HL-60/S4 (cell line): ENCODE results near the gene ATP5PO.
"Not testable (repeated sequence)": the region's sequence is repeated elsewhere in the genome, so short reads cannot be mapped to it uniquely, and the experiment has no call there.

ENCODE experiments used
- in situ Hi-C: fragments of 300-500 bp; cut with MboI; formaldehyde crosslinking; loops from 2 replicates; pipeline ENCODE4 v1.14.3; 2022; ENCODE audit warnings: low sequenced_read_pairs

ATP5PO gene

DNA sequence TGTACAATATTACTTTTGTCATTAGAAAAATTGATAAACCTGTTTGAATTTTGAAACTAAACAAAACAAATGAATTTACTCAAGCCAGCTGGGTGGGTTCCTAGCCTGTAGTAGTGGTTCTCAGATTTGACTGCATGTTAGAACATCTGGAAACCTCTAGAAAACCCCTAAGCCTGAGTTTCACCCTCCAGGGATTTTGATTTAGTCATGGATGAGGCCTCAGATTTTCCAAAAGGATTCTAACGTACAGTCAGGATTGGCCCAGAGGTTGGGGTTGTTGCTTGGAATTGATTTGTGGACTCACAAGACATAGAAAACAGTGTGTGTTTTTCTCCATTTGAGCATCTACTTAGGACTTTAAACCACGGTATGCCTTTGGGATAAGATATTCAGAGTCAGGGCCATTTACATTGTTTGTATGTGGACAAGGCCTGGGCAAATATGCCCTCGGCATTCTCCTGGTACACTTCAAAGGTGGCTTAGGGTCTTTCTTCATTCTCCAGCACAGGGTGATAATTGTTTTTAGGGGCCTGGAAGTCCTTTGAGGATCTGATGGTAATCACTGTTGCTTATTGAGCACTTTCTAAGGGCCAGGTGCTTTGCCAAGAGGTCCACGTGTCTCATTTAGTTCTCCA, 42.6 kb downstream of the ATP5PO start:
- in situ Hi-C loops: no loop called here

DNA sequence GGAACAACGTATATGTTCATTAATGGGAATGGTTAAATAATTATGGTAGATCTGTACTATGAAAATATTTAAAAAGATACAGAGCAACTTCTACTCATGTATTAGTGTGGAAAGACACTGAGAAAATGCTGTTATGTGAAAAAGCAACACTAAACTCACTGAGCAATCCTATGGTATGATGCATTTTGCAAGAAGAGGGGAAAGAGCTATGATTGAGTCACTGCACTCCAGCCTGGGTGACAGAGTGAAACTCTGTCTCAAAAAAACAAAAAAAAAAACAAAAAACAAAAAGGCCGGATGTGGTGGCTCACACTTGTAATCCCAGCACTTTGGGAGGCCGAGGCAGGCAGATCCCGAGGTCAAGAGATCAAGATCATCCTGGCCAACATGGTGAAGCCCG, 44.4 kb downstream of the ATP5PO start:
- in situ Hi-C loops: no loop called here

DNA sequence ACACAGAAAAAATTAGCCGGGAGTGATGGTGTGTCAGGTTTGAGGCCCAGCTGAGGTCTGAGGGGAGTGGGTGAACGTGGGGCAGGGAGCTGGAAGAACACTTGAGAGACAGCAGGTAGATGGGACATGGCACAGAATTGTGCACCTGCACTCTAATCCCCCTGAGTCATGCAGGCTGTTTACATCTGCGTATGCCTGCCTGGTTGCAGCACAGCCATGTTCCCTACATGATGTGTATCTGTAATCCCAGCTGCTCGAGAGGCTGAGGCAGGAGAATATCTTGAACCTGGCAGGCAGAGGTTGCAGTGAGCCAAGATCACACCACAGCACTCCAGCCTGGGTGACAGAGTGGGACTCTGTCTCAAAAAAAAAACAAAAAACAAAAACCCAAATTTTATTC, 44.8 kb downstream of the ATP5PO start:
- in situ Hi-C loops: no loop called here

DNA sequence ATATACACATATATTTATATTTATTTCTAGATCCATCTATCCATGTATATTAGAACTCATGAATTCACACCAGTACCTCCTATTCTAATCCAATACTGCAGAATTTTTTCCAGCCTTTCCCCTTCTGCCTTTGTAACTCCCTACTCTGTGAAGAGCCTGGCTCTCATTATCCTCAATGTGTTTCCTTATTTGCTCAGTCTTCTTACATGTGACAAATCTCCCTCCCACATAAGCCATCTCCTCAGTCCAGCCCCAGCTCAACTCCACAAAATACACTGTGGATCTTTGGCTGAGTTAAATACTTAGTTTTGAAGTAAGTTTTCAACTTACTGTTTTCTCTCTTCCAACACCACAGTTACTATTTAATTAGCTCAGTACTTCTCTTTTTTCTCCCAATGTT, 45.7 kb downstream of the ATP5PO start:
- in situ Hi-C loops: no loop called here

DNA sequence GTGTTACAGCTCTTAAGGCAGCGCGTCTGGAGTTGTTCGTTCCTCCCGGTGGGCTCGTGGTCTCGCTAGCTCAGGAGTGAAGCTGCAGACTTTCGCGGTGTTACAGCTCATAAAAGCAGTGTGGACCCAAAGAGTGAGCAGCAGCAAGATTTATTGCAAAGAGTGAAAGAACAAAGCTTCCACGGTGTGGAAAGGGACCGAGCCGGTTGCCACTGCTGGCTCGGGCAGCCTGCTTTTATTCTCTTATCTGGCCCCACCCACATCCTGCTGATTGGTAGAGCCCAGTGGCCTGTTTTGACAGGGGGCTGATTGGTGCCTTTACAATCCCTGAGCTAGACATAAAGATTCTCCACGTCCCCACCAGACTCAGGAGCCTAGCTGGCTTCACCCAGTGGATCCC, 47.7 kb downstream of the ATP5PO start:
- in situ Hi-C loops: not testable (repeated sequence)

DNA sequence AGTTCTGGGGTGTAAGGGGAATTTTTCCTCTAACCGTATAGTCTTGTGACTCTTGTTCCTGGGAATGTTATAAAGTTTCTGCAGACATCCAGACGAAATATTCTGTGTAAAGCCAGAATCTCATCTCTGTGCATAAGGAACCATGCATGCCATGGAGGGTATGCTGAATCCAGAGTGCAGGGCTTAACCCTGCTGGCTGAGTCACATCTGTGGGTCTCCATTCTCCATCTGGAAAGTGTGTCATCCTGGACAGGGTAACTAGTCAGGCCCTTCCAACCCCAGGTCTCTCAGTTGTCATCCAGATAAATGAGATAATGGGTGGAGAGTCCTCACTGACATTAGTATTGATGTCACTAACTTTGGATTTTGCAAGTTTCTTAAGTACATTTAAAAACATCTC, 48.8 kb downstream of the ATP5PO start:
- in situ Hi-C loops: no loop called here

DNA sequence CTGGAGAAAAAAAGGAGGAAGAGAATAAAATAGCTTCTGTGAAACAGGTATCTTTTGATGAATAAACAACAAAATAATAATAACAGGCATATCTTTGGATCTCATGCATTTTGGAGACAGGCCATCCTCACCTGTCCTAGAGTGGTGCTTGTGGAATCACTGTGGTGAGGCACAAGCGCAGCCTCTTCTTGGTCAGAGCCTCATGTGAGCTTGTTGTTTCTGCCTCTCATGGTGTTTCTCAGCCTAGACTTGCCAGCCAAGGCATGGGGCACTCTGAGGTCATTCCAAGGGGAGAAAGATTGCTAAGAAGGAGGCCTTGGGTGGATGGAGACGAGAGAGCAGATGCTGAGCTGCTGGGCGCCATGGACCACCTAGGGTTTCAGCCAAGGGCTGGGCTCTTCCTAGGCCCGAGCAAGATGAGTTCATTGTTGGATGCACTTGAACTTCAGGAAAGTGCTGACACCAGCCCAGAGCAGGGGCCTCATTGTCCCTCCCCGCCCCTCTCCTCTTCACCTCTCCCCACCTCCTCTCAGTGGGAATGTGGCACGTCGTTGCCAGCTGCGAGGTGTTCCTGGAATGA, 49.5 kb downstream of the ATP5PO start:
- in situ Hi-C loops: no loop called here

DNA sequence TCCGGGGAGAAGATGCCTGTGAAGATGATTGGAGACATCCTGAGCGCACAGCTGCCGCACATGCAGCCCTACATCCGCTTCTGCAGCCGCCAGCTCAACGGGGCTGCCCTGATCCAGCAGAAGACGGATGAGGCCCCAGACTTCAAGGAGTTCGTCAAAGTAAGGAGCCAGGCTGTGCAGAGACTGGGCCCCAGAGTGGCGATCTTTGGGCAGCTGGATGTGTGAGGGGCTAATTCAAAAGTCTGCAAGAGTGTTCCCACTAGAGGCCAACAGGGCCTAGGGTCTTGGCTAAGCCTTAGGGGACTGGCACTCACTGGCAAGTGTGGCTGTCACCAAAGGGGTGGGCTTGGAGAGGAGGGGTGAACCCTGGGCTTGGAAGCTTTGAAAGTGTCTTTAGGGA, 50.4 kb downstream of the ATP5PO start:
- in situ Hi-C loops: no loop called here

DNA sequence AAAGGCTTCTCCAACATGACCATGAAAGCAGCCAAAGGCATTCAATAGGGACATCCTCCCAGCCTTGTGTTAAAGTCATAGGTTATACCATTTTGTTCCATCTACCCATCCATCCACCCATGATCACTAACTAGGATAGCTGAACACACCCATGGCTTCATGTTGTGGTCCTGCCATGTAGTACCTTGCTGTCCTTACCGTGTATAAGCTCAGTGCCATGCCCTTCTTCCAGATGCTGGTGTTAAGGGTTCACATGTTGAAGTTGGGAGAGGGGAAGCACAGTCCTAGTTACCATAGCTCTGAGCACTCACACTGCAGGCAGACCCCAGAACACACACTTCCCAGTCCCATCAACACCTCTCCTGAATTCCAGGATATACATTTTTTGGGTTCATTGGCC, 51.5 kb downstream of the ATP5PO start:
- in situ Hi-C loops: no loop called here

DNA sequence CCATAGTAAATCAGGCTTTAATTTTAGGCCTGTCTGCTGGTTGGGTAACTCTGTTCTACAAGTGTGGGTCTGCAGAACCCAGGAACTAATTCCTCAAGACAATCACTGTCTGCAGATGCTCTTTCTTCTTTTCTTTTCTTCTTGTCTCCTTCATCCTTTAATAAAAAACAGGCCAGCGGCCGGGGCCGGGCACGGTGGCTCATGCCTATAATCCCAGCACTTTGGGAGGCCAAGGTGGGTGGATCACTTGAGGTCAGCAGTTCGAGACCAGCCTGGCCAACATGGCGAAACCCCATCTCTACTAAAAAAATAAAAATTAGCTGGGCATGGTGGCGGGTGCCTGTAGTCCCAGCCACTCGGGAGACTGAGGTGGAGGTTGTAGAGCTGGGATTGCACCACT, 52.4 kb downstream of the ATP5PO start:
- in situ Hi-C loops: not testable (repeated sequence)

DNA sequence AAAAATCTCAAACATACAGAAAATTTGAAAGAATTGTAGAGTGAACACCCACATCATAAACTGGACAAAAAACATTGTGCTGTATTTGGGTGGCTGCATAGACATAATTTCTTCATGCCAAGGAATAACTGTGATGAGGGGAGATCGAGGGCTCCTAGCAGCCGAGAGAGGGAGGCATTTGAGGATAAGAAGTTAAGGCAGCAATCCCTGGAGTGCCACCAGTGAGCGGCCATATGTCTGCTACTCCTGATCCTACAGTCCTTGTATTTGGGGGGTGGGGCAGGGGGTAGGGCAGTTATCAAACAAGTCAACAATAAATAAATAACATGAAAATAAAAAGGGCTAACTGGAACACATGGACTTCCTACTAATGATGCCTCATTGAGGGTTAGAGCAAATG, 54.5 kb downstream of the ATP5PO start:
- in situ Hi-C loops: no loop called here

DNA sequence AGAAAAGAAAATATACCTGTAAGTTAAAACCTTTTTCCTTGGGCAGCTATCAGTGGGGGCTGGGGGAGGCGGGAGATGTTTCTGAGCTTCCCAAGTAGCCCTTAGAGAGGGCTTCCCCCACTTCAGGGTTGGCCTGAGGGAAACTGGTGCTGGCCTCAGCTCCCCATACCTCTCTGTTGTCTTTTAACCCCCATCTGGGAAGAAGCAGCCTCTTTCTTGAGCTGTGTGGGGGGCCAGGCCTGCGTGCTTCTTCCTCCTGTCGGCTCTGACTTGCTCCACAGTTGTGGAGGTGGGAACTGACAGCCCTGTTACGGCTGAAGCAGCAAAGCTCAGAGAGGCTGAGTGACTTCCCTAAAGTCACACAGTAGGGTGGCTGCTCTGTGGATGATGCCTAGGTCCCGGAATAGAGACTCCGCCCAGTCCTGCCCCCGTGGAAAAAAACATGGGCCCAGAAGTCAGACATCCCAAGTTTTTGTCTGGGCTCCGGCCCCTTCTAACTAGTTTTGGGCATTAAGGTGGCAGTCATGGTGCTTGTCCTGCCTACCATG, 55.2 kb downstream of the ATP5PO start:
- in situ Hi-C loops: no loop called here

DNA sequence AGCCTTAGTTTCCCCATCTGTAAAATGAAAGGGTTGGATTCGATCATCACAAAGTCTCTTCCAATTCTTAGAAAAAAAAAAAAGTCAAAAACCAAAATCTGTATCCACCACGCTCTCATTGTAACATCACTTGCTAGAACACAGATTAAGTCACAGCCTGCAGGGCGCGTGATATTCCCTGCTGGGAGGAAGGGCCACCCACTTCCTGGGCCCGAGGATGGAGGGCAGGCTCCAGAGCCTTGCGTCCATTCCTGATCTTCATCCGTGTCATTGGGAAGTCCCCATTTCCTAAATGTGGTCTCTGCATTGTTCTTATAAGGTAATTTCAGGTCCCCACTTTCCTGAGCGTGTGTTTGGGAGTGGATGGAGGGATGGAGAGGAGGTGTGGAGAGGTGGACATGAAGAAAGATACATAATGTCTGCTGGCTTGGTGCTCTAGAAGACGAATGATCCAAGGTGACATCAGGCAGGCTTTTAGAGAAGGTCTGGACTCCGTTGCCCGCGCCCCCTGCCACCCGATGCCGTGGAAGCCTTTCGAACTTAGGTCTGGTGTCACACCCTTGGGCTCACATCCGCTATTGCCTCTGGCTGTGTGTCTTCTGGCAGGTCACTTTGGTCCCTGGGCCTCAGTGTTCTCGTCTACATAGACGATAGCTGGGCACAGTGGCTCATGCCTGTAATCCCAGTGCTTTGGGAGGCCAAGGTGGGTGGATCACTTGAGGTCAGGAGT, 56.1 kb downstream of the ATP5PO start:
- in situ Hi-C loops: no loop called here

DNA sequence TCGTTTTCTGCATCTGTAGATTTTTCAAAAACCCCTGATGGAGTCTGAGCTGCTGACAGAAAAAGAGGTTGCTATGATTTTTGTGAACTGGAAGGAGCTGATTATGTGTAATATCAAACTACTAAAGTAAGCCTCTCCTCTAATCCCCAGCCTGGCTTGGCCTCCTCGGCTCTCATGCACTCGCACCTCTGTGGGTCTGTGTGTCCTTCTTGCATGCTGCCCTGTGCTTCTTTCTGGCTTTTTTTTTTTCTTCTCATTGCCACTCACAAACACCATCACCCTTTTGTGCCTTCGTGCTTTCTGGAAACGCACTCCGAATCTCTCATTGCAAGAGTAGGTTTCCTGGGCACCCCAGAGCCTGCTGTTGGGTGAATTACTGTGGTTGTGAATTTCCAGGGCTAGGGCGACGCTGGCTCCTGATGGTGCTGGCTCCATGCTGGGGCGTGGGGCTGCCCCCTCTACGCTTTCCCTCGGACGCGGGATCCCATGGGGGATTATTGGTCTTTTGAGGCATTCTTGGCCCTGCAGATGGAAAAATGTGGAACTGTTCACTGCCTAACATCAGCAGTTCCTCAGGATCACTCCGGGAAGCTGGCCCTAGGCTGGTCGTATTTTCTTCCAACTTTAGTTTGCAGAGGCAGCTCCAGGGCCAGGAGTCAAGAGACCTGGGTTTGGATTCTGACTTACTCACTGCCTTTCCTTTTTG, 56.8 kb downstream of the ATP5PO start:
- in situ Hi-C loops: no loop called here

DNA sequence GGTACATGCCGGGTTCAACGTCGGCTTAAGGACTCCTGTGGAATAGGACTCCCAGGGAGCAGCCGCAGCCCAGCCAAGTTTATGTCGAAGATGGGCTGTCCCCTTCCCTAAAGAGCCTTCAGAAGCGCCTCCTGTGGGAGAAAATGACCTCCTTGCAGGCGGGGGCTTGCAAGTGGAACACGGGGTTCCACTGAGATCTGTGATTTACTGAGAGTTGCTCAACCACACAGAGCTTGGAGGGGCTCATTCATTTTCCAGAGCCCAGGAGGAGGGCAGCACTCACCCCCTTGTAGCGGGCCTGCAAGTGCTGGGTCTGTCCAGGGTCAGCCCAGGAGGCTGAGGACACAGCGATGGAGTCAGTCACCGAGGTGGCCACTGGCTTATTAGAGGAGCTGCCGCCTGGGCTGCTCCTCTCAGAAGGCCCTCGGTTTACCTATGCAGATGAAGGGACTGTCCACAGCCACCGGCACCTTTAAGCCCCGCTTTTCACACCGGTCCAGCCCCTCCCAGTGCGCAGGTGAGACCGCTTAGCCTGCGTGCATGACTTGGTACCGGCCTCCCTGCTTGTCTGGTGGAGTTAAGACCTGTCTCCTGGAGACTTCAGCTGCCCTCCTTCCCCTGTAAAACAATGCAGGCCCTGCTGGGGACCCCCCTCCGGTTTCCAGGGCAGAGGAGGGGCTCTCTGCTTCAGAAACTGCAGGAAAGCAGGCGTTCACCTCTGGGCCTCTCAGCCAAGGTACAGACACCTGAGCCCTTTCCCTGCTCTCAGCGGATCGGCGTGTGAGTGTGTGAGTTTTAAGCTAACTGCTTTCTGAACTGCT, 57.5 kb downstream of the ATP5PO start:
- in situ Hi-C loops: no loop called here

DNA sequence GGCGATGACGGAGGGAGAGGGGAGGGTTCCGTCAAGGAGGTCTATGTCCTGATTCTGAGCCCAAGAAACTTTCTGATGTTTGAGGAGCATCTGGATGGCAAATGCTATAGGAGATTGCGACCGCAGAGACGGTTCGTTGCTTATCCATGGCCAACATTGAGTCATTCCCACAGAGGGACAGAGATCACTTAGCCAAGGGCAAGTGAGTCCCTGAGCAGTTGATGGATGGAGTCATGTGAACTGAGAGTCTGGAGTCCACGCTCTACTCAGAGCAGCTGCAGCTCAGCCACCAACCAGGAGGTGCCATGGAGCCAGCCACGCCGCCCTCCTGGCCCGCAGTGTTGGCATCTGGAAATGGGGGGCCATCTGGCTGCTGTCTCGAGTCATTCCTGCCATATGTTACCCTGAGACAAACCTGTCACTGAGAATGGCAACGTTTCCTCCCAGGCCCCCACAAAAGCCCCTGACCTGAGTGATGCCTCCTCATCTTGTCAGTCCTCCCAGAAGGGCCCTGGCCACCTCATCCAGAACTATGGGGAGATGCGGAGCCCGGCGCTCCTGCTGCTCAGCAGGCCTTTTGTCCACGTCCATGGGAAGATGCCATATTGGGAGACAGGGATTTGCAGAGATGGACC, 58.6 kb downstream of the ATP5PO start:
- in situ Hi-C loops: no loop called here

DNA sequence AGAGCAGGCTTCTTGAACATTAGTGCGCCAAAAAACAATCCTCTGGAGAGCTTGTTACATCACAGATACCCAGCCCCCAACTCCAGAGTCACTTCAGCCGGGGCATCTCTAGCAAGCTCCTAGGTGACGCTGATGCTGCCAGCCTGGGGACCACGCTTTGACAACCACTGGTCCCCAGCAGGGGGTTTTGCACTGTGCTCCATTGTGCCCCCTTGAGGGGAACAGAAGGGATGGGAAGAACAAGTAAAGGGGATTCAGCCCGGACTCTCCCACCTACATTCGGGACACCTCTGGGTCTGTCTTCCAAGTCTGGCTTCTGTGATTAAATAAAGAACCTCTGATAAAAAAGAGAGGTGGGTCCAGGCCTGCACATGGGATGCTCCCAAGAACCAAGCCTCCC, 60.4 kb downstream of the ATP5PO start:
- in situ Hi-C loops: no loop called here

DNA sequence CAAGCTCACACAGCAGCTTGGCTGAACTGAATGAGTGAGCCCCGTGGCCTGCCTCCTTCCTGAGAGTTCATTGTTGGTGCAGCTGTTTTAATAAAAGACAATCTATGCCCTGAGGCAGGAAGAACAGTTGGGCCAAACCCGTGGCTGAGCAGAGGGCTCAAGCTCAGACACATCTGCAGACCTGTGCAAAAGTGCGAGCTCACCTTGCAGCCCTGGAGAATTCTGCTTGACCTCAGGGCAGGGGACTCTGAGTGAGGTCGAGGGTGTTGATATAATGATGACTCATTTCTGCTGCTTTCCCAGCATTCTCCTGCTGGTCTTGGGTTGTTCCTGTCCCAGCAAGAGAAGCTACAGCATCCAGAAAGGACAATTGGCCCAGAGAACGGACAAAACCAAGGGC, 61.0 kb downstream of the ATP5PO start:
- in situ Hi-C loops: no loop called here
